HUES64 (cell line): ENCODE data around the gene ATAD3C.
"Not testable (repeated sequence)": the region's sequence is repeated elsewhere in the genome, so short reads cannot be mapped to it uniquely, and the experiment has no call there.

ENCODE experiments used
- H3K27ac ChIP-seq: 2 replicates; pipeline ENCODE4 v1.7.0; 2013; ENCODE audit warnings: low read depth, low read length, inconsistent platforms
- H3K27me3 ChIP-seq: 2 replicates; pipeline ENCODE4 v1.6.1; 2013; ENCODE audit warnings: mild to moderate bottlenecking, low read length; ENCODE audit not compliant: insufficient read depth
- H3K36me3 ChIP-seq: 2 replicates; pipeline ENCODE4 v1.6.1; 2013; ENCODE audit warnings: mild to moderate bottlenecking, low read length; ENCODE audit not compliant: insufficient read depth
- H3K4me1 ChIP-seq: 2 replicates; pipeline ENCODE4 v1.6.1; 2013; ENCODE audit warnings: mild to moderate bottlenecking, low read length, moderate library complexity; ENCODE audit not compliant: insufficient read depth
- H3K4me3 ChIP-seq: 2 replicates; pipeline ENCODE4 v1.5.1; 2013; ENCODE audit warnings: mild to moderate bottlenecking, low read length, moderate library complexity
- H3K9ac ChIP-seq: 2 replicates; pipeline ENCODE4 v1.6.1; 2013; ENCODE audit warnings: mild to moderate bottlenecking, low read depth, low read length
- H3K9me3 ChIP-seq: 2 replicates; pipeline ENCODE4 v1.6.1; 2013; ENCODE audit warnings: low read depth, low read length; ENCODE audit not compliant: insufficient read depth
- WGBS: fragments of 150-250, 120-280 bp; methylation state at CpG from one replicate; pipeline ENCODE4 v1.1.7; 2013; ENCODE audit warnings: missing lambda C conversion rate; 5-methylcytosine and 5-hydroxymethylcytosine counted together

The ATAD3C gene

DNA sequence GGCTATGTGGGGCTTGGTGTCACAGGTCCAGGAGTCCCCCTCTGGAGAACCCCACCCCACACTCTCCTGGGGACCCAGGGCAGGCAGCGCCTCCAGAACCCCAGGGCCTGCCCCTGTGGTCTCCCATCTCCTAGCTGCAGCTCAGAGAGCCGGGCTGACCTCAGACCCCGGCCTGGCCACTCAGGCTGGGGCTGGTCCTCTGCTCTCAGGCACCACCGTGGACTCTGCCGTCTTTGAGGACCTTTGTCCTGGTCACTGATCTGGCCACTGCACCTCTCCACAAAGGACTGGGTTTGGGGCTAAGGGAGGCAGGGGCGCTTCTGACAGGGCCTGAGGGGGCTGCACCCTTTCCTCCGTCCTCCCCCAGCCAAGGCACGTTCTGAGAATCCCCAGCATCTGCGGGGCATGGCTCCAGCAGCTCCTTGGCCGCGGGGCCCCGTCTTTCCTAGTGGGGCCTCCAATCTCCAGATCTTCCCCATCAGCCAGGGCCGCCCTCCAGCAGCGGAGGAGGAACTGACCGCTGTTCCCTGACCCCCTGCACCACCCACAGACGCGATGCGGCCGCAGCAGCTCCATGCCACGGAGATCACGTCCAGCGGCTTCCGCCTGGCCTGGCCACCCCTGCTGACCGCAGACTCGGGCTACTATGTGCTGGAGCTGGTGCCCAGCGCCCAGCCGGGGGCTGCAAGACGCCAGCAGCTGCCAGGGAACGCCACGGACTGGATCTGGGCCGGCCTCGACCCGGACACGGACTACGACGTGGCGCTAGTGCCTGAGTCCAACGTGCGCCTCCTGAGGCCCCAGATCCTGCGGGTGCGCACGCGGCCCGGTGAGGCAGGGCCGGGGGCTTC lies 10.7 kb upstream of the ATAD3C start:
- H3K27ac ChIP-seq = no peak overlapping the region
- 96% methylated on average over 45 of the region's 45 CpGs for WGBS

DNA sequence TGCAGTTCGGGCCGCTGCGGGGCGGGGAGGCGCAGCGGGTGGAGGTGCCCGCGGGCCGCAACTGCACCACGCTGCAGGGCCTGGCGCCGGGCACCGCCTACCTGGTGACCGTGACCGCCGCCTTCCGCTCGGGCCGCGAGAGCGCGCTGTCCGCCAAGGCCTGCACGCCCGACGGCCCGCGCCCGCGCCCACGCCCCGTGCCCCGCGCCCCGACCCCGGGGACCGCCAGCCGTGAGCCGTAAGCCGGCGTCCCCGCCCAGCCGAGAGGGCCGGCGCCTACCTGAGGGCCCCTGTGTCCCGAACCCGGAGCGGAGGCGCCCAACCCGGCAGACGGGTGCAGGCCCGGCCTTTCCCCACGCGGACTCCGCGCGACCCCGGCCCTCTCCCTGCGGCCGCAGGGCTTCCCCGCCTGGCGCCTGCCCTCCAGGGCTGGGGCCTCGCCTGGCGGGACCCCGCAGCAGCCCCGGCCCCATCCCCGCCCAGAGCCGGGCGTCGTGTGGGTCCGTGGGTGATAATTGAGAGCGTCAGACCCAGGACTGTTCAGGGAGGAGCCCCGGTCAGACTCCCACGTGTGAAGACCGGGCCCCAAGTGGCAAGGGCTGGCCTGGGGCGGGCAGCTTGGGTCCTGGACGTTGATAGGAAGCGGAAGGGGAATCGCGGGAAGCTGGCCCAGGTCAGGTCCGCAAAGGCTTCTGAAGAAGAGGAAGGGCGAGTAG lies 9.8 kb upstream of the ATAD3C start:
- Histone ChIP-seq H3K27me3 (peaks cover 4% of the 10 kb centered on the region; the same call in 1 of the 2 replicates), H3K4me1 (peaks cover 6% of the 10 kb centered on the region), H3K4me3 (no peak overlapping the region), H3K9ac (no peak overlapping the region), H3K9me3 (no peaks in the 10 kb centered on the region), H3K27ac (no peak overlapping the region), H3K36me3 (0 out of 2 replicates have a peak, but pooled peaks cover 3% of the 10 kb centered on the region)
- WGBS = 97% methylated on average over 82 of the region's 82 CpGs

More for the DNA sequence above, 10.7 kb upstream of the ATAD3C start:
- Histone ChIP-seq H3K4me3 (no peak overlapping the region), H3K4me1 (peaks cover 15% of the 10 kb centered on the region), H3K9ac (no peak overlapping the region), H3K36me3 (0 out of 2 replicates have a peak, but pooled peaks cover 3% of the 10 kb centered on the region), H3K27me3 (peaks cover 4% of the 10 kb centered on the region; the same call in 1 of the 2 replicates), H3K9me3 (no peaks in the 10 kb centered on the region)

- H3K4me1 ChIP-seq = no peaks in the 10 kb centered on the region
- no peaks in the 10 kb centered on the region for H3K9me3 ChIP-seq
- WGBS = 94% methylated on average over 26 of the region's 26 CpGs
- H3K4me3 ChIP-seq = no peak overlapping the region
- H3K9ac ChIP-seq = no peak overlapping the region
- peaks cover 4% of the 10 kb centered on the region; the same call in 1 of the 2 replicates for H3K27me3 ChIP-seq
- H3K36me3 ChIP-seq = 0 out of 2 replicates have a peak, but pooled peaks cover 3% of the 10 kb centered on the region
- H3K27ac ChIP-seq = no peak overlapping the region
These were observed 9.1 kb upstream of the ATAD3C start for GRCh38 chr1:1440262-1441001.

GRCh38 chr1:1441002-1441888 lies 8.2 kb upstream of the ATAD3C start:
- no peak overlapping the region for H3K4me3 ChIP-seq
- 81% methylated on average over 29 of the region's 29 CpGs for WGBS
- H3K9ac ChIP-seq = no peak overlapping the region
- H3K36me3 ChIP-seq = 0 out of 2 replicates have a peak, but pooled peaks cover 3% of the 10 kb centered on the region
- H3K27ac ChIP-seq = no peak overlapping the region
- no peaks in the 10 kb centered on the region for H3K4me1 ChIP-seq
- no peaks in the 10 kb centered on the region; the same call in 1 of the 2 replicates for H3K27me3 ChIP-seq
- H3K9me3 ChIP-seq = no peaks in the 10 kb centered on the region

GRCh38 chr1:1442069-1442770 lies 7.3 kb upstream of the ATAD3C start:
- Histone ChIP-seq H3K36me3 (0 out of 2 replicates have a peak, but pooled peaks cover 3% of the 10 kb centered on the region), H3K9ac (no peak overlapping the region), H3K4me3 (no peak overlapping the region), H3K4me1 (no peaks in the 10 kb centered on the region), H3K9me3 (no peaks in the 10 kb centered on the region), H3K27me3 (no peaks in the 10 kb centered on the region), H3K27ac (no peak overlapping the region)
- 95% methylated on average over 32 of the region's 32 CpGs for WGBS

DNA sequence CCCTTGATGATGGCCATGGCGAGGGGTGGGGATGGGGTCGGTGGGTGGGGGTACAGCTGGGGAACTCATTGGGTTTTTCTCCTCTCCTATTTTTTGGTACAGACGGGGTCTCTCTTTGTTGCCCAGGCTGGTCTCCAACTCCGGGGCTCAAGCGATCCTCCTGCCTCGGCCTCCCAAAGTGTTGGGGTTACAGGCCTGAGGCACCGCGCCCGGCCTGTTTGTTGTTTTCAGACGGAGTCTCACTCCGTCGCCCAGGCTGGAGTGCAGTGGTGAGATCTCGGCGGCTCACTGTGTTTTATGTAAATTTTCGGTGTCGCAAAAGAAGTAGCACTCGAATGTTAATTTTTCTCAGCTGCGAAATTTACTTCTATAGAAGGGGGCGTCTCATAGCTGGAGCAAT lies 2.9 kb upstream of the ATAD3C start:
- H3K9ac ChIP-seq, H3K4me1 ChIP-seq, H3K9me3 ChIP-seq, H3K27ac ChIP-seq, H3K4me3 ChIP-seq, H3K36me3 ChIP-seq, H3K27me3 ChIP-seq: not testable (repeated sequence)
- WGBS = 89% methylated on average over 14 of the region's 19 CpGs

DNA sequence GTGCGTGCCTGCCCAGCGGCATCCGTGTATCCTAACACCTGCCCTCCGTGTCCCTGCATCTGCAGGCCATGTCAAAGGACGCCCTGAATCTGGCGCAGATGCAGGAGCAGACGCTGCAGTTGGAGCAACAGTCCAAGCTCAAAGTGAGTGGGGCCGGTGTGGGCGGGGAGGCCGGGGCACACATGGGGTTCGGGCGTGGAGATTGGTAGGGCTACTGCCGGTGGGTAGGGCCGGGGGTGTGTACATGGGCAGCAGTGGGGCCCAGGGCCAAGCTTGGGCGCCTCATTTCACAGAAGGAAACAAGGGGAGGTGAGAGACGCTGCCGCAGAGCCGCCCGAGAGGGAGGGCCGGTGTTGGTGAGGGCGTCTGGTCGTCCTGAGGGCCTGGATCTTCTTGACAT lies 1.1 kb downstream of the ATAD3C start:
- not testable (repeated sequence) for H3K4me1 ChIP-seq, H3K9me3 ChIP-seq, H3K4me3 ChIP-seq, H3K9ac ChIP-seq, H3K36me3 ChIP-seq, H3K27me3 ChIP-seq, H3K27ac ChIP-seq
- WGBS = 96% methylated on average over 22 of the region's 22 CpGs

GRCh38 chr1:1451696-1452364 lies 2.3 kb downstream of the ATAD3C start:
- no peaks in the 10 kb centered on the region for H3K36me3 ChIP-seq
- no peaks in the 10 kb centered on the region for H3K27me3 ChIP-seq
- no peak overlapping the region for H3K4me3 ChIP-seq
- no peak overlapping the region for H3K9ac ChIP-seq
- H3K27ac ChIP-seq = no peak overlapping the region
- 96% methylated on average over 26 of the region's 26 CpGs for WGBS
- H3K9me3 ChIP-seq = no peaks in the 10 kb centered on the region
- H3K4me1 ChIP-seq = no peaks in the 10 kb centered on the region

DNA sequence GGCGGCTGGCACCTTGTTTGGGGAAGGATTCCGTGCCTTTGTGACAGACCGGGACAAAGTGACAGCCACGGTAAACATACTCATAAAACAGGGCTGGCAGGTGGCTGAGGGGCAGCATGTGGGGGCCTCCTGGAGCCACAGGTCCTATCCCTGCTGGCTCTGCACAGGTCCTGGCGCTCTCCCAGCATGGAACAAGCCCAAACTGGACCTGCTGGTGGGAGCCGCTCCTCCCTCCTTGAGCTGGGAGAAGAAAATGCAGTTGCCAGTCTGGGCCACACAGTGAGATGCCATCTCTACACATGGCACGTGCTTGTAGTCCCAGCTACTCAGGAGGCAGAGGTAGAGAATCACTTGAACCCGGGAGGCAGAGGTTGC lies 2.9 kb downstream of the ATAD3C start:
- not testable (repeated sequence) for H3K27me3 ChIP-seq, H3K9ac ChIP-seq, H3K4me3 ChIP-seq, H3K4me1 ChIP-seq, H3K36me3 ChIP-seq, H3K9me3 ChIP-seq, H3K27ac ChIP-seq
- WGBS = 95% methylated on average over 8 of the region's 8 CpGs
